GM12891 (cell line): ENCODE results near the gene TMEM184C.

Experiments
- DNase-seq: peaks from one replicate; pipeline ENCODE4 v3.0.0; 2011; ENCODE audit warnings: low spot score; ENCODE audit not compliant: insufficient read length
- FAIRE-seq: peaks from 2 replicates; lab custom pipeline; 2011; peaks lifted over from hg19 to GRCh38; lab: Jason Lieb, UNC
- PAX5 ChIP-seq: IDR thresholded peaks from 2 replicates; pipeline ENCODE4 v1.6.1; 2011; ENCODE audit warnings: low read length, moderate library complexity, mild to moderate bottlenecking; ENCODE audit not compliant: insufficient read depth, severe bottlenecking
- POLR2A ChIP-seq: IDR thresholded peaks from 2 replicates; pipeline ENCODE4 v1.6.1; 2011; ENCODE audit warnings: low read depth, low read length, control low read depth
- POLR2AphosphoS5 ChIP-seq: IDR thresholded peaks from 2 replicates; pipeline ENCODE4 v1.6.1; 2011; ENCODE audit warnings: low read depth, low read length, control low read depth
- POU2F2 ChIP-seq: IDR thresholded peaks from 2 replicates; pipeline ENCODE4 v1.6.1; 2011; ENCODE audit warnings: low read depth, mild to moderate bottlenecking, control low read depth, low read length, moderate library complexity
- SPI1 ChIP-seq: IDR thresholded peaks from 2 replicates; pipeline ENCODE4 v1.6.1; 2011; ENCODE audit warnings: low read depth, low read length, control low read depth
- TAF1 ChIP-seq: IDR thresholded peaks from 2 replicates; pipeline ENCODE4 v1.6.1; 2011; ENCODE audit warnings: low read depth, low read length, control low read depth

The TMEM184C gene

GRCh38 chr4:147683188-147683591, 66.0 kb downstream of the TMEM184C start:
- DNase-seq: no peak
- TF ChIP-seq PAX5 (no peak), POLR2AphosphoS5 (no peak), SPI1 (no peak), POLR2A (no peak), TAF1 (no peak), POU2F2 (no peak)
- FAIRE-seq: no peak

GRCh38 chr4:147683717-147684700, 66.8 kb downstream of the TMEM184C start, which contains the start of gene PRMT9:
Gene PRMT9 (minus strand): TSS chr4:147684163. CDS start chr4:147683987, 176 bp downstream.
- TF ChIP-seq POLR2A: peak; percentile 93
- no peak for TF ChIP-seq POU2F2
- TF ChIP-seq POLR2AphosphoS5: peak; percentile 91
- TF ChIP-seq TAF1: no peak; the same call in 1 of the 2 replicates
- TF ChIP-seq PAX5: peak; percentile 78
- DNase-seq (peak; percentile 91), FAIRE-seq (peak; percentile 100)

GRCh38 chr4:147689067-147689466, 71.9 kb downstream of the TMEM184C start:
- DNase-seq (no peak), FAIRE-seq (no peak)
- TF ChIP-seq POLR2A: no peak
- no peak for TF ChIP-seq POLR2AphosphoS5
- TF ChIP-seq SPI1: no peak
- TF ChIP-seq PAX5: no peak
- no peak for TF ChIP-seq TAF1
- no peak for TF ChIP-seq POU2F2

GRCh38 chr4:147691820-147692219, 74.6 kb downstream of the TMEM184C start:
- TF ChIP-seq POU2F2: no peak
- TF ChIP-seq SPI1: no peak
- no peak for TF ChIP-seq PAX5
- TF ChIP-seq TAF1: no peak
- no peak for TF ChIP-seq POLR2A
- TF ChIP-seq POLR2AphosphoS5: no peak
- DNase-seq (no peak), FAIRE-seq (no peak)

- TF ChIP-seq SPI1 (no peak), POLR2A (no peak), PAX5 (no peak), TAF1 (no peak), POLR2AphosphoS5 (no peak)
- FAIRE-seq (no peak), DNase-seq (no peak)
Measured at GRCh38 chr4:147693218-147693617, 76.0 kb downstream of the TMEM184C start.

GRCh38 chr4:147696866-147697265, 79.7 kb downstream of the TMEM184C start:
- FAIRE-seq: no peak
- DNase-seq: no peak
- no peak for TF ChIP-seq TAF1
- no peak for TF ChIP-seq POLR2AphosphoS5
- TF ChIP-seq POU2F2: no peak
- TF ChIP-seq SPI1: no peak

- no peak for TF ChIP-seq POLR2A
- TF ChIP-seq PAX5: no peak
- no peak for TF ChIP-seq SPI1
- no peak for TF ChIP-seq POU2F2
- no peak for TF ChIP-seq TAF1
- no peak for TF ChIP-seq POLR2AphosphoS5
- DNase-seq (no peak), FAIRE-seq (no peak)
Measured at GRCh38 chr4:147704846-147705245, 87.6 kb downstream of the TMEM184C start.

- TF ChIP-seq SPI1: 0 out of 2 replicates have a peak, but pooled peaks have one; percentile 17
- TF ChIP-seq POU2F2: no peak
- DNase-seq (no peak), FAIRE-seq (peak; percentile 92)
Measured at GRCh38 chr4:147707892-147708672, 90.9 kb downstream of the TMEM184C start.

- TF ChIP-seq PAX5: no peak
- no peak for TF ChIP-seq SPI1
- TF ChIP-seq TAF1: no peak
- no peak for TF ChIP-seq POLR2AphosphoS5
- TF ChIP-seq POU2F2: no peak
- TF ChIP-seq POLR2A: no peak
- no peak for FAIRE-seq
- no peak for DNase-seq
Measured at GRCh38 chr4:147709999-147710398, 92.8 kb downstream of the TMEM184C start.
